GDM1 (cell line): ENCODE measurements around the gene LRRC59.
A peak's percentile ranks its signal among the peaks of the same experiment; 100 is the strongest.

Experiments used
- DNase-seq: peaks from one replicate; lab custom pipeline; 2025; lab: John Stamatoyannopoulos, UW

LRRC59 gene

GRCh38 chr17:50361561-50362480 lies 35.5 kb downstream of the LRRC59 start:
- peak; percentile 53 for DNase-seq

- DNase-seq: no peak
Observed at GRCh38 chr17:50360486-50361115, 36.7 kb downstream of the LRRC59 start.

- no peak for DNase-seq
Observed at GRCh38 chr17:50359998-50360461, 37.3 kb downstream of the LRRC59 start.

DNA sequence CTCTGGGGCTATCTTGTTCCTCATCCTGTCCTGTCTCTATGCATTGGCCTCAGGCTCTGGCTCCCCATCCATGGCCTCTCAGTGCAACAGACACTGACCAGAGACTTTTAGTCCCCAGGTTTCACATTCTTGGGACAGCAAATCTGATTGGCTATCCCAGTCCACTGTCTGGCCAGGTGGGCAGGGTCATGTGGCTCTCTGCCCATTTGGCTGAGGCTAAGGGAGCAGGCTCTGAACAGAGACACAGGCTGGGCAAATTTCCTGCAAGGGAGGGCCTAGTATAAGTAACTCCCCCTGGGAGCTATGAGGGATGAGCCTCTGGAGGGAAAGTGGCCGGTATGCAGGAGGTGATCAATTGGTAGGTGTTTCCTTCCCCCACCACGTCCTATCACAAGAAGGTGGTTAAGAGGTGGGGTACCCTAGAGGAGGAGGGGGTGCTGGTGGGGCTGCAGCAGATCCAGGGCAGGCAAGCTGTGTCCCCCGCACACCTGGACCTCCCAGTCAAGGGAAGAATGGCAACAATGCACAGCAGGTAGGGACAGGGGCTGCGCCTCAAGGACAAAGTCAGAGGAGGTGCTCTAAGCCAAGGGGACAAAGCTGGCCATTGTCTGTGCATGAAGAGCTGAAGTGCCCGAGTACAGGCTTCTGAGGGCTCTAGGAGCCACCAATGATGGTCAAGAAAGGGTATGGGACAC lies 38.2 kb downstream of the LRRC59 start:
- DNase-seq: no peak

- DNase-seq: no peak
Observed at GRCh38 chr17:50358177-50358576, 39.1 kb downstream of the LRRC59 start.

DNA sequence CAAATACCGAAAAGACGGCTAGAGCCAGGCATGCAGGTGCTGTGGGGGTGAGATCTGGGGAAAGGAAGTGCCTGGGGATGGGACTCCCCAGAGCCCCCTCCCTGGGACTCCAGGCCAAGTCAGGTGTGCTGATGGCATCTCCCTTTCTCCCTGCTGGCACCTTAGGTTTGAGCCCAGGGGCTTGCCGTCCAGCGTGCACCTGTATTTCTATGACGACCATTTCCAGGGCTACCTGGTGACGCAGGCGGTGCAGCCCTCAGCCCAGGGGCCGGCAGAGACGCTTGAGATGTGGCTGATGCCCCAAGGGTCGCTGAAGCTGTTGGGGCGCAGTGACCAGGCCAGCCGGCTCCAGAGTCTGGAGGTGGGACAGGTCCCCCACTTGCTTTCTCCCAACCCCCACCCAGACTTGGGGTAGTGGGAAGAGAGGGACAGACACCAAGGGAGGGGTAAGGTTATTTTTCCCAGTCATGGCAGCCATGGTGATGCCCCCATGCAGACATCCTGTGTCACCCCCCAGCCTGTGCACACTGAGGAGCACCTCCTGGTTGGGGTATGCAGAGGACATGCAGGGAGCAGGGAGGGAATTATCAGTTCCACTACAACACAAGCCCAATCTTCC lies 40.3 kb downstream of the LRRC59 start:
- DNase-seq: no peak

GRCh38 chr17:50356418-50356817 lies 40.9 kb downstream of the LRRC59 start:
- DNase-seq: no peak

- no peak for DNase-seq
Observed at GRCh38 chr17:50355701-50356341, 41.5 kb downstream of the LRRC59 start.

DNA sequence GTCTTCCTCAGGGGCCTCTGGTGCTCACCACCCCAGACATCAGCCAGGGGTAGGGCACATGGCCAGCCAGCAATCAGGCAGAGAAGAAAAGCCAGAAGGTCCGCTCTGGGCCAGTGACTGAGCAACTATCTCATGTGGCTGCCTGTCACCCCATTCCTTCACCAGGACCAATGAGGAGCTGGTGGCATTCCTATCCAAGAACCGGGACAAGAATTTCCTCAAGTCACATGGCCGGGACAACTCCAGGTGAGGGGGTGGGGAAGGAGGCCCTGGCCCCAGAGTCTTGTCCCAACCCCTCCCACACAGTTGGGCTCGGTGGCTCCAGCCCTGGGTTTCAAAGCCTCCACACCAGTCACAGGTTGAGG lies 42.0 kb downstream of the LRRC59 start:
- no peak for DNase-seq

DNA sequence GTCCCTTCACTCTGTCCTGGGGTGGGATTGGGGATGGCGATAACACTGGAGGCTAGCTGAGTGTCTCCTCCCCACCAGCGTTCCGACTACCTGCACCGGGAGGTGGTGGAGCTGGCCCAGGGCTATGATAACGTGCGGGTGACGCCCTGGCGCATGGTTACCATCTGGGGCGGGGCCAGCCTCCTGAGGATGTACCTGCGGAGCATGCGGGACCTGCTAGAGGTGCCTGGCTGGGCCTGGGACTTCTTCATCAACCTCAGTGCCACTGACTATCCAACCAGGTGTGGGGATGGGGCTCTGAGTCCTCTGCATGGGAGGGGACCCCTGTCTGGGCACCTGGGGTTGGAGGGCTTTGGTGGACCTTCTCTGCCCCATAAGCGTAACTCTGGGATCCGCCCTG lies 42.5 kb downstream of the LRRC59 start:
- DNase-seq: no peak

DNA sequence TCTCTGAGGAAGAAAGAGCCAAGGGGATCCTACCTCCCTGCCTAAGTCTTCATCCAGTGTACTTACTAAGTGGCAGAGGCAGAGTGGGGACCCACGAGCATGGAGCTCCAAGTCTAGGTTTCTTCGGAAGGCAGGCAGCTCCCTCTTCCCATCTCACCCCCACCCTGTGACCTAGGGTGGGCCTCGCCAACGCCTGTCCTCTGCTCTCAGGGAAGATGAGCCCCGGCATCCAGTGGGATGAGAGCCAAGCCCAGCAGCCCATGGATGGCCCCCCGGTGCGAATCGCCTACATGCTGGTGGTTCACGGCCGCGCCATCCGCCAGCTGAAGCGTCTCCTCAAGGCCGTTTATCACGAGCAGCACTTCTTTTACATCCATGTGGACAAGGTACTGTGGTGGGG lies 43.1 kb downstream of the LRRC59 start:
- DNase-seq: no peak

DNA sequence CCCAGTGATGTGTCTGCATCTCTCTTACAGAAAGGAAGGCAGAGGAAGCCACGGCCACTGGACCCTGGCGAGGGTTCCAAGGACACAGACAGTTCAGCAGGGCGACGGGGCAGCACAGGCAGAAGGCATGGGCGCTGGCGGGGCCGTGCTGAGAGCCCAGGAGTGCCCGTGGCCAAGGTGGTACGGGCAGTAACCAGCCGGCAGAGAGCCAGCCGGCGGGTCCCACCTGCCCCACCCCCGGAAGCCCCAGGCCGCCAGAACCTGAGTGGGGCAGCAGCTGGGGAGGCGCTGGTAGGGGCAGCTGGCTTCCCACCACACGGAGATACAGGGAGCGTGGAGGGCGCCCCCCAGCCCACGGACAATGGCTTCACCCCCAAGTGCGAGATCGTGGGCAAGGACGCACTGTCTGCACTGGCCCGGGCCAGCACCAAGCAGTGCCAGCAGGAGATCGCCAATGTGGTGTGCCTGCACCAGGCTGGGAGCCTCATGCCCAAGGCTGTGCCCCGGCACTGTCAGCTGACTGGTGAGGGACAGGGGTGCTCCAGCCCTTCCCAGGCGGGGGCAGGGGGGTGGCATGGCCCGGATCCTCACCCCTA lies 43.6 kb downstream of the LRRC59 start:
- no peak for DNase-seq

GRCh38 chr17:50352693-50353599 lies 44.4 kb downstream of the LRRC59 start:
- no peak for DNase-seq

DNA sequence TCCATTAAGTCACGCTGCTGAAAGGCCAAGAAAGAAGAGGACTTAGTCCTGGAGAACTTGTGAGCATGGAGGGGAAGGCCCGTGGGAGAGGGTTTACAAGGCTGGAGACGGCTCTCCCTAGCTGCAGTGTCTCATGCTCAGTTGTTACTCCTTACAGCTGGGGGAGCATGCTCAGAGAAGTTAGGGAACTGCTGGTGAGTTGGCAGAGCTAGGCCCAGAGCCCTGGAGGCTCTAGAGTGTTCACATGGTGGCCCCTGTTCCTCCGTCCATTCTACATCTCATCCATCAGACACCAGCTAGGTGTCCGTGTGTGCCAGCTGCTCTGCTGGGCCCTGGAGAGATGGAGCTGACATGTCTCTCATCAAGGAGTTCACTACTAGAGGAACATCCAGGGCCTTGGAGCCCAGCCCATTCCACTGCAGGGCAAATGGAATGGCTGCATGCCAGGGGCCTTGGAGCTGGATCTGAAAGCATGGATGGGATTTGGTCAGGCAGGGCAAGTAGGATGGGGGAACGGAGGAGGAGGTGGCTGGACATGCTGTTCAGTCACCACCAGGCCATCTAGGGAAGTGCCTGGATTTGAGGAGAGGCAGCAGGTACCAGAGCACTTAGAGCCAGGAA lies 45.1 kb downstream of the LRRC59 start:
- no peak for DNase-seq

- DNase-seq: no peak
Observed at GRCh38 chr17:50350733-50351132, 46.6 kb downstream of the LRRC59 start.

DNA sequence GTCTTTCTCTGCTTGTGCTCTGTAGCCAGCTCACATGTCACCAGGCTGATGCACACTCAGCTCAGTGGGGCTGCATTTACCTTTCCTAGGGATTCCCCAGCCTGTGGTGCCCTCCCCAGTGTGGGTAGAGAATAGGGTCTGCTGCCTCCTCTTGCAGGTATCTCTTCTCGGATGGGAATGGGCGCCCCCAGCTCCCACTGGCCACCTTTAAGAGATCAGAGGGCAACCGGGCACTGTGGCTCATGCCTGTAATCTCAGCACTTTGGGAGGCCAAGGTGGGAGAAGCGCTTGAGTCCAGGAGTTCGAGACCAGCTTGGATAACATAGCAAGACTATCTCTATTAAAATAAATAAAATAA lies 48.1 kb downstream of the LRRC59 start:
- no peak for DNase-seq

DNA sequence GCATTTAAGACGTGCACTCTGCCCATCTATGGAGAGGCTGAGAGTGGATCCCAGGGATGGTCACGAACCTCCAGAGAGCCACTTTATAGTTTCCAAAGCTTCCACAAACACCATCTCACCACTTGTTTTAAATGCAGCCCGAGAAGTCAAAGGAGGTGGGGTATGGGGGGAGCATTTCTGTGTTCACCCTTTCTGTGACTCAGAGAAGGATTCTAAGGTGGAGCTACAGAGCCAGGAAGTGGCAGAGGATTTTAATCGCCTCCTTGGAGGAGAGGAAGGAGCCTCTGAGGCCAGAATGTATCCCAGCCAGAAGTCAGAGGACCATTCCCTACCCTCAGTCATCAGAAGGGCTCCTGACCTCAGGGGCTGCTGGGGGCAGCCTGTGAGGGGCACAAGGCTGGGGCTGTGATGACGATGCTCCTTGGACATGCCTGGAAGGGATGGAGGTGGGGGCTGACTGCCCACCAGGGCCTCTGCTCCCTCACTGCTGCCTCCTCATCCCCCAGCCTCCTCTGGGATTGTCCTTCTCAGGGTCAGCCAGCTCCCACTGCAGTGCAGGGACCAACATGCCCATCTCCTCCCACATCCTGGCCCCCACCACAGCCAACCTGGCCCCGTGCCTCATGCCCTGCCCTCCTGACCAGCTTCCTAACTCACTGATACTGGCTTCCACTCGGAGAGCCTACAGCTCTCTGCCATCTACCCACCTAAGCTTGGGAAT lies 48.6 kb downstream of the LRRC59 start:
- DNase-seq: no peak

- DNase-seq: no peak
Observed at GRCh38 chr17:50347894-50348291, 49.4 kb downstream of the LRRC59 start.

DNA sequence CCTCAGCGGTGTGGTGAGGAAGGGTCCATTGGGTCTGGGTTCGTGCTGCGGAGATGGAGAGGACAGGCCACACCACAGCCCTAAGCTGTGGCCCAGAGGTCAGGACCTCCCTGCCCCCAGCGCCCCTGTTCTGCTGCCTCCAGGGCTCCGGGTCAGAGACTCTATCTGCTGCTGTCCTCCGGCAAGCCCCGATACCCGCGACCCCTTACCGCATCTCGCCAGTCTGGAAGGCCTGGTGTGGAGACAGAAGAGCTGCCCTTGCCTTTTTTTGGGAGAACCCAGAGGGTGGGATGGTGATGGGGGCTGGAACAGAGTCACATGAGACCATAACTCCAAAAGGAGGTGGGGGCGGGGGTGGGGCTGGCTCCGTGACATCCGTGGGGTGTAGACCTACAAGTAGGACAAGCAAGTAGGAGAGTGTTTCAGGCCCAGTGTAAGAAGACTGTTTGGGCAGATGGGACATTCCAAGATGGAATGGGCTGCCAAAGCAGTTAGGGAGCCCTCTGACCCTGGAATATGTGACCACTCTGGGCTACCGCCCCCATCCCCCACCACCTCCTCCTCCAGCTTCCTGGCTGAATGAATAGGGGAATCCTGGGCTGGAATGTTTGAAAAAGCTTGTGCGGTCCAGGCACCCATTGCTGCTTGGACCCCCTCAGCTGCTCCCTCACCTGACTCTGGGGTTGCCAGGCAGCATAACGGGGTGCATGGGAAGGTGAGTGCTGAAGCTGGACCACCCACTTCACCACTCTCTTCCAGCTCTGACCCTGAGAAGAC lies 50.0 kb downstream of the LRRC59 start:
- DNase-seq: no peak
